Muscle of back (tissue), 13 donors: ENCODE results near the gene PFN2. TPM values are rescaled to one million over a fixed set of nuclear protein-coding genes. Genes with fewer than 3 reads are reported as not detected.
"Not testable (repeated sequence)": the region's sequence is repeated elsewhere in the genome, so short reads cannot be mapped to it uniquely, and the experiment has no call there.

Experiments used
- DNase-seq, 3 donors: peaks; one replicate each; pipeline versions ENCODE4 v3.0.0 to v3.0.0-alpha.2; 2013
- long read RNA-seq, 9 donors: transcript quantifications; one replicate each; lab custom pipeline, GENCODE V29; 2026
- polyA plus RNA-seq, 10 donors: library from polyadenylated mRNA; unstranded; fragments of 120-200 nt; gene quantifications; one replicate each; pipeline ENCODE4 v1.2.1, GENCODE V29; 2013; ENCODE audit not compliant: insufficient read length in 10 of 10

PFN2 gene, protein sequence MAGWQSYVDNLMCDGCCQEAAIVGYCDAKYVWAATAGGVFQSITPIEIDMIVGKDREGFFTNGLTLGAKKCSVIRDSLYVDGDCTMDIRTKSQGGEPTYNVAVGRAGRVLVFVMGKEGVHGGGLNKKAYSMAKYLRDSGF
- 100 to 1,000 TPM; 226 to 291 (median 257) TPM for polyA plus RNA-seq
- long read RNA-seq, donor 1, transcript PFN2-203 (3 exons, 1,780 nt) = minor isoform, 38 of 88 reads
- long read RNA-seq, donor 1, transcript PFN2-201 (3 exons, 2,261 nt) = major isoform, 47 of 88 reads
- long read RNA-seq, donor 1, partial matches to known transcripts = 0 of 88 reads
- long read RNA-seq, donor 1, other reads (novel, unspliced or antisense) = 0 of 88 reads
- long read RNA-seq, donor 2, transcript PFN2-203 (3 exons, 1,780 nt) = major isoform, 41 of 80 reads
- long read RNA-seq, donor 2, transcript PFN2-201 (3 exons, 2,261 nt) = minor isoform, 37 of 80 reads
- long read RNA-seq, donor 2, partial matches to known transcripts = 0 of 80 reads
- long read RNA-seq, donor 2, other reads (novel, unspliced or antisense) = 0 of 80 reads
- long read RNA-seq, donor 3 = 0 reads
- long read RNA-seq, donor 4, transcript PFN2-201 (3 exons, 2,261 nt) = minor isoform, 23 of 61 reads
- long read RNA-seq, donor 4, transcript PFN2-203 (3 exons, 1,780 nt) = major isoform, 33 of 61 reads
- long read RNA-seq, donor 4, partial matches to known transcripts = 0 of 61 reads
- long read RNA-seq, donor 4, other reads (novel, unspliced or antisense) = 0 of 61 reads
- long read RNA-seq, donor 5, transcript PFN2-203 (3 exons, 1,780 nt) = major isoform, 47 of 85 reads
- long read RNA-seq, donor 5, transcript PFN2-201 (3 exons, 2,261 nt) = minor isoform, 33 of 85 reads
- long read RNA-seq, donor 5, partial matches to known transcripts = 0 of 85 reads
- long read RNA-seq, donor 5, other reads (novel, unspliced or antisense) = 0 of 85 reads
- long read RNA-seq, donor 6, transcript PFN2-203 (3 exons, 1,780 nt) = major isoform, 55 of 115 reads
- long read RNA-seq, donor 6, transcript PFN2-201 (3 exons, 2,261 nt) = minor isoform, 44 of 115 reads
- long read RNA-seq, donor 6, partial matches to known transcripts = 12 of 115 reads
- long read RNA-seq, donor 6, other reads (novel, unspliced or antisense) = 0 of 115 reads
- long read RNA-seq, donor 7, transcript PFN2-203 (3 exons, 1,780 nt) = major isoform, 25 of 57 reads
- long read RNA-seq, donor 7, transcript PFN2-201 (3 exons, 2,261 nt) = minor isoform, 21 of 57 reads
- long read RNA-seq, donor 7, partial matches to known transcripts = 10 of 57 reads
- long read RNA-seq, donor 7, other reads (novel, unspliced or antisense) = 0 of 57 reads
- long read RNA-seq, donor 8, transcript PFN2-203 (3 exons, 1,780 nt) = major isoform, 35 of 48 reads
- long read RNA-seq, donor 8, transcript PFN2-201 (3 exons, 2,261 nt) = minor isoform, 10 of 48 reads
- long read RNA-seq, donor 8, partial matches to known transcripts = 0 of 48 reads
- long read RNA-seq, donor 8, other reads (novel, unspliced or antisense) = 0 of 48 reads
- long read RNA-seq, donor 9, partial matches to known transcripts = 0 of 7 reads
- long read RNA-seq, donor 9, other reads (novel, unspliced or antisense) = 0 of 7 reads

- peak; percentile 88 to 98 (median 89) for DNase-seq
Observed at GRCh38 chr3:149970716-149971402, at the start of gene PFN2. PFN2 (minus strand) TSS chr3:149970895; CDS start chr3:149970856, 39 bp downstream.

GRCh38 chr3:150015901-150016300, 45.2 kb upstream of the PFN2 start:
- DNase-seq = no peak

DNA sequence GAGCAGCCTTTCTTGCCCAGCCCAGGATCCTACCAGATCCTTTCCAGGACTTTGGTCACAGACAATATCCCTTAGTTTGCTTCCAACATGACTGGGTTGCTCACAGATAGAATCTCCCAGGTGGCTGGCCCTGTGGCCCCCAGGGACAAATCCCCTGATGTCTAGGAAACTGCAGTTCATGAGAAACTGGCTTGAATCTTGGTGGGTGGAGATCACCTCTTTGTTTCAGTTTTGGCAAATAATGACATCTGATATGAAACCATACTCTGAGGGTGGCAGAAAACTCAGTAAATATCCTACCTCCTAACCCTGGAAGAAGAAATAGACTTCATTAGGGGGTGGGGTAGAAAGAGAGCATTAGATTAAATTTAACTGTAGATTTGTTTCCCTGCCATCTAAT, 44.1 kb upstream of the PFN2 start:
- DNase-seq = no peak

- no peak for DNase-seq
Observed at GRCh38 chr3:150013801-150014200, 43.1 kb upstream of the PFN2 start.

DNA sequence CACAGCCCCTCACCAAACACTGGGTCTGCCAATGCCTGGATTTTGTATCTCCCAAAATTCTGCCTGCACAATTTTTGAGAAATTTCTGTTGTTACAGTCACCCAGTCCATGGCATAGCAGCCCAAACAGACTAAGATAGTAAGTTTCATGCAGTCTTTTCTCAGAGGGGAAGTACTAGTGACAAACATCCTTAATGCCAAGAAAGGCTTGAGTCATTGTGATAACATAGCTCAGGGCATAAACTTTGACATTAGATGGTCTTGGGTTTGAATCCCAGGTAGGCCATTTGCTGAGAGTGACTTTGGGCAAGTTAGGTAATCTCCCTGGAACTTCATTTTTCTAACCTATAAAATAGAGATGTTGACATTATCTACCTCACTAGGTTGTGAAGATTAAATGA, 36.1 kb upstream of the PFN2 start:
- no peak for DNase-seq

- DNase-seq = no peak
Observed at GRCh38 chr3:150005243-150006112, 34.8 kb upstream of the PFN2 start.

DNA sequence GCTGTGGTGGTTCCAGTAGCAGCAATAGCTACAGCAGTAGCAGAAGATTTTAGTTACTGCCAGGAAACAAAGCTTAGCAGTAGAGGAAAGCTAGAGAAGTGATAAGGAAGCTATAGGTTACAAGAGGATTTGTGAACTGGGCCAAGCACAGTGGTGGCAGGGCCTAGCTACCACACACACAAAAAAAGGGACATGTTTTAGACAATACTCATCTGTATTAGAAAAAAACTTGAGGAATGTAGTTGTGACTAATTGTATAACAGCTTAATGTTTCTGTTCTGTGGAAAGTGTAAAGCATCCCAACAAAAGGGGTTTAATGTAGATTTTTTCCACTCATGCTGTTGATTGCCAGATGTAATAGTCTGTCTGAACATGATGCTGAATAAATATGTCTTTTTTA, 29.9 kb upstream of the PFN2 start:
- no peak for DNase-seq

- no peak for DNase-seq
Observed at GRCh38 chr3:149999421-149999820, 28.7 kb upstream of the PFN2 start.

DNA sequence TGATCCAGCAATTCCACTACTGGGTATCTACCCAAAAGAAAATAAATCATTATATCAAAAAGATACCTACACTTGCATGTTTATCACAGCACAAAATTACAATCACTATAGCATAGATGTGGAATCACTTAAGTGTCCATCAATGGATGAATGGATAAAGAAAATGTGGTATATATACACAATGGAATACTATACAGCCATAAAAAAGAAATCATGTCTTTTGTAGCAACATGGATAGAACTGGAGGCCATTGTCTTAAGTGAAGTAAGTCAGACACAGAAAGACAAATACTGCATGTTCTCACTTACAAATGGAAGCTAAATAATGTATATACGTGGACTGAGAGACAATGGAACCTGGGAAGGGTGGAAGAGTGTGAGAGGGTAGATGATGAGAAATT, 28.3 kb upstream of the PFN2 start:
- no peak for DNase-seq

DNA sequence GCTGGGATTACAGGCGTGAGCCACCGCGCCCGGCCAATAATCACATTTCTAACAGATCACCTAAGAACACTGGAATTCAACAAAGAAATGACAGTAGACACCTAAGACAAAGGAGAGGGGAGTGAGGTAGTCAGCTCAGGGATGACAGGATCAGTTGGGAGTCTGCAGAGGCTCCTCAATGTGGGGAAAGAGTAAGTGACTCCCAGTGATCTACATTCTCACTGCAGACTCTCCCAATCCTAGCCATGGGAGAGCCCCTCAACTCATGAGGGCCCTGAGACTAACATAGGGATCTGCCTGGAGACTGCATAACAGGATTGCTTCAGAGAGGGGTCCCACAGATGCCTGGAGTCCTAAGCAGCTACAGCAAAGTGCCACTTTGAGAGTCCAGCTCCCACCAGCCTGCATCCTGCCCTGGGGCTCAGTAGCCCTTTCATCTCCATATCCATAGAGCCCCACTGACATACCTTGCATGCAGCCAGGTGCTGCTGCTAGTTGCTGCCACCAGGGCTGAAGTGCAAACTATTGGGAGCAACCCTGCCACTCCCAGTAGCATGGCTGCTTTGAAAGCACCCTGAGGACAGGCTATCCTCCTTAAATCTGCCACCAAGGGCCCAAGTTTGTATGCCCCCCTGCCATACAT, 21.8 kb upstream of the PFN2 start:
- no peak for DNase-seq

GRCh38 chr3:149990423-149990948, 19.8 kb upstream of the PFN2 start:
- DNase-seq = no peak

GRCh38 chr3:149989307-149989706, 18.6 kb upstream of the PFN2 start:
- DNase-seq = no peak

DNA sequence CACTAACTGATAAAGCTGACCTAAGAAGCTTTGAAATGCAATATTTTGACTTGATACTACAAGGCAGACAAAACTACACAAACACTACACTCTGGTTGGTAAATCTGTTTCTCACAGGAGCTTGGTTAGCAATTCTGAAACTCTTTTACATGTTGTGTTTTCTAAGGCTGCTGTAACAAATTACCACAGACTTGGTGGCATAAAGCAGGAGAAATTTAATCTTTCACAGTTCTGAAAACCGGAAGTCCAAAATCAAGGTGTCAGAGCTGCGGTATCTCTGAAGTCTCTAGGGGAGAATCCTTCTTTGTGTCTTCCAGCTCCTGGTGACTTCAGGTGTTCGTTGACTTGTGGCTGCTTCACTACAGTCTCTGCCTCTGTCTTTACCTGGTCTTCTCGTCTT, 12.9 kb upstream of the PFN2 start:
- DNase-seq = no peak

DNA sequence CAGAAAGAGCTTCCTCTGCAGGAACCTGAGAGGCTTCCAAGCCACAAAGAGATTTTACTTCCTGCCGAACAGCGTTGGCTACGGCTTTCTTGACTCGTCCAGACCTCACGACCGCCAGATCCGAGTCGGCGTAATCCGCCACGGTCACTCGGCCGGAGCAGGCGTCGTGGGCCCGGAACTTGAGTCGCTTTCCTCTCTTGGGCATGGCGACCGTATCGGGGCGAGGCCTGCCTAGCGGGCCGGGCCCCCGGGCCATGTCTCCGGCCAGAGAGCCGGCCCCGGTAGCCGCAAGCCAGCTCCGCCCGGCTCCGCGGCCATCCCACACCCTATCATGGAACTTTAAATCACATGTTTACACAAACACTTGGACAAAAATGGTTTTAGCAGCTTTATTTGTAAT, 12.4 kb upstream of the PFN2 start:
- DNase-seq = not testable (repeated sequence)

GRCh38 chr3:149981979-149982378, 11.3 kb upstream of the PFN2 start:
- DNase-seq = not testable (repeated sequence)

DNA sequence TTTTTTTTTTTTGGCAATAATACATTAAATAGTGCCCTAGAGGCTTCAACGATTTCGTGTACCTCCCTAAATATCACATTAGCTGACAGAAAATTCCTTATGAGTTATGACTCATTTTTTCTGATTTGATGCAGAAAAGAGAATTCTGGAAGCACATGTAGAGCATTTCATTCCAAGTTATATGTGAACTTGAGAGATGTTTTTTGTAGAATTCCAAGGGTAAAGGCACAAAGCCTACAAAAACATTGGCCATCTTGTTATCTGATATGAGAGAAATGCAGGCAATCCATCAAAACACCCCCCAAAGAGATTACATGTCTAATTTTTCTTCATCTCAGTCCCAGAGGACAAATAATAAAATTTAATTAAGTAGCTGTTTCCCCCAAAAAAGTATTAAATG, 6.7 kb upstream of the PFN2 start:
- DNase-seq = no peak

- no peak for DNase-seq
Observed at GRCh38 chr3:149975919-149976318, 5.2 kb upstream of the PFN2 start.

- DNase-seq = peak; percentile 76 to 96 (median 84)
Observed at GRCh38 chr3:149971403-149972075, 844 bp upstream of the PFN2 start.
